Measurements from ENCODE around the gene ETV6.

- TF ChIP-seq CTCF (IDR thresholded peaks at IDR 0.05) (no peak), POLR2A (IDR thresholded peaks at IDR 0.05) (no peak)
These were observed 110.4 kb downstream of the ETV6 start for GRCh38 chr12:11759899-11760298.

All from lower leg skin (tissue), 3 donors.